Heart left ventricle (tissue), 16 donors: ENCODE measurements around the gene OR14A2. TPM values are rescaled to one million over a fixed set of nuclear protein-coding genes. Genes with fewer than 3 reads are reported as not detected.

Source experiments
- ATAC-seq, 4 donors: fragments of 200-7000 bp; cut with Tn5 transposase; one replicate each; pipeline ENCODE4 v1.9.1; 2020 to 2022; ENCODE audit warnings: moderate library complexity in 4 of 4, mild to moderate bottlenecking in 3 of 4, moderate number of reproducible peaks in 1 of 4
- DNase-seq, 5 donors: peaks; one replicate each; pipeline ENCODE4 v3.0.0-alpha.2; 2020
- H3K27ac ChIP-seq, 12 donors: fragments of 200-600 bp; sonication (generic) in 4 of 12; one replicate each; pipeline versions ENCODE4 v1.5.0 to v1.8.0; 2016 to 2022; ENCODE audit warnings: mild to moderate bottlenecking in 2 of 12
- H3K27me3 ChIP-seq, 9 donors: fragments of 200-600 bp; sonication (generic) in 2 of 9; one replicate each; pipeline versions ENCODE4 v1.5.1 to v1.8.0; 2016 to 2022; ENCODE audit warnings: mild to moderate bottlenecking in 3 of 9
- H3K36me3 ChIP-seq, 9 donors: fragments of 200-600 bp; sonication (generic) in 2 of 9; one replicate each; pipeline versions ENCODE4 v1.5.0 to v1.8.0; 2018 to 2022; ENCODE audit warnings: mild to moderate bottlenecking in 2 of 9
- H3K4me1 ChIP-seq, 12 donors: fragments of 200-600 bp; sonication (generic) in 4 of 12; one replicate each; pipeline versions ENCODE4 v1.5.0 to v1.8.0; 2016 to 2022; ENCODE audit warnings: mild to moderate bottlenecking in 3 of 12
- H3K4me3 ChIP-seq, 12 donors: fragments of 200-600 bp; sonication (generic) in 4 of 12; one replicate each; pipeline versions ENCODE4 v1.5.0 to v1.8.0; 2017 to 2022; ENCODE audit warnings: mild to moderate bottlenecking in 9 of 12, moderate library complexity in 4 of 12
- H3K9me3 ChIP-seq, 12 donors: fragments of 200-600 bp; sonication (generic) in 4 of 12; one replicate each; pipeline versions ENCODE4 v1.5.0 to v1.8.0; 2016 to 2022; ENCODE audit warnings: mild to moderate bottlenecking in 1 of 12
- POLR2A ChIP-seq, 2 donors: fragments of 450-650 bp; IDR thresholded peaks; one replicate each; pipeline ENCODE4 v1.6.1; 2017; ENCODE audit warnings: antibody characterized with exemption in 2 of 2, mild to moderate bottlenecking in 2 of 2, moderate library complexity in 2 of 2
- WGBS, 4 donors: extraction: QIAGEN DNeasy Blood & Tissue Kit in 2 of 4; methylation state at CpG; one replicate each; pipeline versions ENCODE4 v1.1.5 to v1.1.7; 2013 to 2018; 5-methylcytosine and 5-hydroxymethylcytosine counted together
- intact Hi-C, 10 donors: fragments of 100-400 bp; cut with DNase I; formaldehyde crosslinking; loops; one replicate each; pipeline versions ENCODE4 v1.11.1 to v1.14.2; 2022
- polyA plus RNA-seq, 2 donors: library from polyadenylated mRNA; stranded (reverse); fragments of 200-250 nt; gene quantifications; one replicate each; pipeline ENCODE4 v1.2.3, GENCODE V29; 2013
- total RNA-seq, 9 donors: library from RNA; depleted of rRNA in 2 of 9; stranded (reverse); fragments of >200 nt in 2 of 9; fragmentation: NEBNext Ultra II Directional in 3 of 9; extraction: Animal tissue kit (Norgen Biotek cat#: 25700) in 3 of 9; gene quantifications; one replicate each; pipeline versions ENCODE4 v1.1.0 to v1.2.4, GENCODE V29; 2016 to 2023
- TF ChIP-seq, protein P1 (sequence below), 12 donors: fragments of 200-600 bp; sonication (generic) in 4 of 12; IDR thresholded peaks; one replicate each; pipeline versions ENCODE4 v1.5.0 to v1.8.0; 2018 to 2022; ENCODE audit warnings: antibody characterized with exemption in 12 of 12, mild to moderate bottlenecking in 5 of 12
- donor health status: ischemic (EF 13 %, LVEDD 7.1; RV severe dilation, severe dysfunction).
- donor health status: healthy with polysubstance abuse.
- donor health status: DM: no; HTN: yes; CAD: no.
- donor health status: DM: no; HTN: no; CAD: no.
- donor health status: ischemic (EF 25% LVEDD 6.9; RV normal size, moderate dysfunction).
- donor health status: ischemic (EF 25% LVEDD 5.7; RV mildly dilated, moderate dysfunction).
- donor health status: healthy.
- donor health status: DM: yes; HTN: yes; CAD: no.
- donor health status: ischemic (EF 35%, LVEDD 5.7; RV mildly dilated, moderate dysfunction).
- donor health status: nonischemic (EF 11% LVEDD 7.7; RV severe dilation, severe dysfunction).
- donor health status: DM: yes; HTN: yes; CAD: no.
- donor health status: PGD.
- donor health status: ischemic (EF 29% LVEDD 5.4; RV normal size, mild dysfunction).
- donor health status: nonischemic (EF 23%, LVEDD 6.1; RV moderate dilation, normal function).

OR14A2 gene
- total and polyA plus RNA-seq, 11 donors: not detected

DNA sequence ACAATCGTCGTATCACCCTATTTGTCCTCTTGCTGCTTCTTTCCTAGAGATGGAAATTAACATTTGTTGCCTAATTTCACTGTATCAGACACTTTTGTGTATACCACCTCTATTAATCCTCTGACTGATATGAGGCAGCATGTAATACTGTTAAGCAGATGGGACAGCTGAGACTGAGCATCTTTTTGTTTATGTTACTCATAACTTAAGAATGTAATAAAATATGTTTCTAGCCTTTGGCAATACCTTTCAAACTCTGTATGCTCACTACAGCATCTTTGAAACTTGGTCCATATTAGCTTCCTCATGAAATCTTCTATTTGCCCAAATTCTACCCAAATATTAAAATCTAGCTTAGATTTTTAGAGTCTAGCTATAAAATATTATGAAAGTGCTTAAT, 7.2 kb downstream of the OR14A2 start:
- Histone ChIP-seq H3K9me3 (no peaks in the 10 kb centered on the region), H3K27ac (no peak overlapping the region), H3K27me3 (no peaks in the 10 kb centered on the region), H3K36me3 (no peaks in the 10 kb centered on the region), H3K4me3 (no peak overlapping the region), H3K4me1 (no peaks in the 10 kb centered on the region)
- WGBS, 4 donors: 73 to 93% (median 84%) methylated on average over 2 of the region's 2 CpGs
- DNase-seq (no peak), ATAC-seq (no peak)
- TF ChIP-seq, protein P1, sequence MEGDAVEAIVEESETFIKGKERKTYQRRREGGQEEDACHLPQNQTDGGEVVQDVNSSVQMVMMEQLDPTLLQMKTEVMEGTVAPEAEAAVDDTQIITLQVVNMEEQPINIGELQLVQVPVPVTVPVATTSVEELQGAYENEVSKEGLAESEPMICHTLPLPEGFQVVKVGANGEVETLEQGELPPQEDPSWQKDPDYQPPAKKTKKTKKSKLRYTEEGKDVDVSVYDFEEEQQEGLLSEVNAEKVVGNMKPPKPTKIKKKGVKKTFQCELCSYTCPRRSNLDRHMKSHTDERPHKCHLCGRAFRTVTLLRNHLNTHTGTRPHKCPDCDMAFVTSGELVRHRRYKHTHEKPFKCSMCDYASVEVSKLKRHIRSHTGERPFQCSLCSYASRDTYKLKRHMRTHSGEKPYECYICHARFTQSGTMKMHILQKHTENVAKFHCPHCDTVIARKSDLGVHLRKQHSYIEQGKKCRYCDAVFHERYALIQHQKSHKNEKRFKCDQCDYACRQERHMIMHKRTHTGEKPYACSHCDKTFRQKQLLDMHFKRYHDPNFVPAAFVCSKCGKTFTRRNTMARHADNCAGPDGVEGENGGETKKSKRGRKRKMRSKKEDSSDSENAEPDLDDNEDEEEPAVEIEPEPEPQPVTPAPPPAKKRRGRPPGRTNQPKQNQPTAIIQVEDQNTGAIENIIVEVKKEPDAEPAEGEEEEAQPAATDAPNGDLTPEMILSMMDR (IDR thresholded peaks at IDR 0.05): no peak
- no peak for TF ChIP-seq POLR2A (IDR thresholded peaks at IDR 0.05)
- intact Hi-C loops: no loop called here

DNA sequence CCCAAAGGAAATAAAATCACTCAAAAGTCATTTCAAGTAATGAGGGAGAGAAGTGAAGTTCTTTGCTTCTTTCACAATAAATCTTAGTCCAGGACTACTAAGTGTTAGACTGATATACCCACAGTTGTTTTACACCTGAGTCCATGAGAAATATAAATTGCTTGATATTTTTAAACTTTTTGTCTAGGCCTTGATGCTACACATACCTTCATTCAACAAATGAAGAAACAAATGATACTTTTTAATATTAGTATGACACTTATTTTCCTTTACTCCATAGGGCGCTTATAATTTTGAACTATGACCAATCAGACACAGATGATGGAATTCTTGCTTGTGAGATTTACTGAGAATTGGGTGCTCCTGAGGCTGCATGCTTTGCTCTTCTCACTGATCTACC, 9.6 kb downstream of the OR14A2 start, which contains the start of gene OR14K1:
Gene OR14K1 (plus strand): TSS at position 301 of the 400 bp plus-strand sequence. CDS start 0 bp downstream, at position 301.
- Histone ChIP-seq H3K27ac (no peak within 1 kb of the TSS), H3K4me3 (no peak within 1 kb of the TSS), H3K9me3 (no peaks in the 10 kb centered on the region), H3K36me3 (no peaks in the 10 kb centered on the region), H3K4me1 (no peaks in the 10 kb centered on the region), H3K27me3 (no peaks in the 10 kb centered on the region)
- TF ChIP-seq, protein P1 (IDR thresholded peaks at IDR 0.05): no peak
- no peak for TF ChIP-seq POLR2A (IDR thresholded peaks at IDR 0.05)
- intact Hi-C loops: loop anchor here in 1 of 10 donors (10.0 kb wide), 1 partner anchor 186 kb away; the partner anchor contains the start of genes OR2AJ1 and OR2T8
- ATAC-seq (no peak), DNase-seq (no peak)
- WGBS, 4 donors: 89 to 93% (median 91%) methylated on average over 1 of the region's 1 CpG

DNA sequence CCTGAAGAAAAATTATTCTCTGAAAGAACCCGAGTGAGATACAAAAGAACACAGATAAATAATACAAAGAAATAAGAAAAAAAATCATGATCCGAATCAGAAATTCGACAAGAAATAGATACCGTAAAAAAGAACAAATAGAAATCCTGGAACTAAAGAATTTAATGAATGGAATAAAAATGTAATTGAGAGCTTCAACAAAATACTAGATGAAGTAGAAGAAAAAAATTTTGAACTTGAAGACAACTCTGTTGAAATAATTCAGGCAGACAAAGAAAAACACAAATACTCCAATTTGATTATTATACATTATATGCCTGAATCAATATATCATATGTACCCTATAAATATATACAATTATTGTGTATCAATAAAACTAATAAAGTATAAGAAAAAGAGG, 26.7 kb downstream of the OR14A2 start:
- no peak overlapping the region for H3K4me3 ChIP-seq
- ATAC-seq: no peak
- no peak overlapping the region for H3K27ac ChIP-seq
- no peaks in the 10 kb centered on the region for H3K4me1 ChIP-seq
- TF ChIP-seq POLR2A (IDR thresholded peaks at IDR 0.05): no peak
- TF ChIP-seq, protein P1 (IDR thresholded peaks at IDR 0.05): no peak
- DNase-seq: no peak
- peaks cover 0 to 30% (median 13%) of the 10 kb centered on the region in 12 donors for H3K9me3 ChIP-seq
- H3K36me3 ChIP-seq: no peaks in the 10 kb centered on the region
- no peaks in the 10 kb centered on the region for H3K27me3 ChIP-seq
- intact Hi-C loops: no loop called here
- 84 to 92% (median 90%) methylated on average over 4 of the region's 4 CpGs for WGBS, 4 donors

DNA sequence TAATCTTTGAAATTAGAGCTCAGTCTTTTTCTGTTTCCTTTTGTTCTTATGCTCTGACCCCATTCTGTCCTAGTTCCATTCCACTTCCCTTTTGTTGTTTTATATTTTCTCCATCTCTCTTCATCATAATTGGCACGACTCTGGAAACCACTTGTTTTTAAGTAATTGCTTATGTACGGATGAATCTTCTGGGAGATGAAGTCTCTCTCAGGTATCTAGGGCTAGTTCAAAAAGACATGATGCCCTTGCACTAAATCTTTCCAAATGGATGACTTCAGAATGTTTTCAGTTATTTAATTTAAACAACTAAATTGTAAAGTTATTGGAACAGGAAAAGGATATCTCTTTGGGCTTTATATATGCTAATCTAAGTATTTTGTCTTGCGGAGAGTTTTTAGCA, 31.4 kb downstream of the OR14A2 start, which contains the start of gene OR6F1:
Gene OR6F1 (minus strand): TSS at position 101 of the 400 bp plus-strand sequence. CDS start 3,891 bp downstream, outside the sequence.
- Histone ChIP-seq H3K27me3 (no peaks in the 10 kb centered on the region), H3K9me3 (peaks cover 0 to 18% (median 9%) of the 10 kb centered on the region in 12 donors), H3K4me3 (no peak within 1 kb of the TSS), H3K4me1 (no peaks in the 10 kb centered on the region), H3K27ac (no peak within 1 kb of the TSS), H3K36me3 (no peaks in the 10 kb centered on the region)
- intact Hi-C loops: no loop called here
- DNase-seq: no peak
- TF ChIP-seq POLR2A (IDR thresholded peaks at IDR 0.05): no peak
- TF ChIP-seq, protein P1 (IDR thresholded peaks at IDR 0.05): no peak
- ATAC-seq: no peak
- WGBS, 4 donors: 76 to 92% (median 83%) methylated on average over 3 of the region's 3 CpGs
